HG03280 (cell line): ENCODE data around the gene GAGE13.
"Not testable (repeated sequence)": the region's sequence is repeated elsewhere in the genome, so short reads cannot be mapped to it uniquely, and the experiment has no call there.

Experiments
- ATAC-seq: cut with Tn5 transposase; IDR thresholded peaks from one replicate; pipeline ENCODE4 v1.9.1; 2021; ENCODE audit warnings: mild to moderate bottlenecking, moderate library complexity; ENCODE audit not compliant: unreplicated experiment

The GAGE13 gene, protein sequence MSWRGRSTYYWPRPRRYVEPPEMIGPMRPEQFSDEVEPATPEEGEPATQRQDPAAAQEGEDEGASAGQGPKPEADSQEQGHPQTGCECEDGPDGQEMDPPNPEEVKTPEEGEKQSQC

DNA sequence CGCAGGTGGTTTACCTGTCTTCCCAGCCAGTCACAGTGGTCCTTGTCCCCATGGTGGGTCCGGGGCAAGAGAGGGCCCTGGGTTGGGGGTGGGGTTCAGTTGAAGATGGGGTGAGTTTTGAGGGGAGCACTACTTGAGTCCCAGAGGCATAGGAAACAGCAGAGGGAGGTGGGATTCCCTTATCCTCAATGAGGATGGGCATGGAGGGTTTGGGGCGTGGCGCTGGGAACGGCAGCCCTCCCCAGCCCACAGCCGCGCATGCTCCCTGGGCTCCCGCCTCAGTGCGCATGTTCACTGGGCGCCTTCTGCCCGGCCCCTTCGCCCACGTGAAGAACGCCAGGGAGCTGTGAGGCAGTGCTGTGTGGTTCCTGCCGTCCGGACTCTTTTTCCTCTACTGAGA, at the start of gene GAGE13:
TSS of gene GAGE13 (plus strand) at position 301 of the 400 bp plus-strand sequence. CDS start 1,156 bp downstream, outside the sequence.
- not testable (repeated sequence) for ATAC-seq

DNA sequence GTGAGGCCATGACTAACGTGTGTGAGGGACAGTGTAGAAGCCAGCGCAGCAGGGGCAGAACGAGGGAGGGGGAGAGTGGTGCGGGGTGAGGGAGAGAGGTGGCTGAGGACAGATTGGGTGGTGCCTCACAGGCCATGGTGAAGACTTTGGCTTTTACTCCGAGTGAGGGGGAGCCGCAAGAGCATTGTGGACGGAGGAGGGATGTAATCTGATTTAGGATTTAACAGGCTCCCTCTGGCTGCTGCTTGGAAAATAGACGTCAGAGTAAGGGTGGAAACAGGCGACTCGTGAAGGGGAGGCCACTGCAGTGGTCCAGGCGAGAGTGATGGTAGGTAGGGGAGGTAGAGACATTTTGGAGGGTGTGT, 48.8 kb upstream of the GAGE13 start:
- ATAC-seq, result no peak

DNA sequence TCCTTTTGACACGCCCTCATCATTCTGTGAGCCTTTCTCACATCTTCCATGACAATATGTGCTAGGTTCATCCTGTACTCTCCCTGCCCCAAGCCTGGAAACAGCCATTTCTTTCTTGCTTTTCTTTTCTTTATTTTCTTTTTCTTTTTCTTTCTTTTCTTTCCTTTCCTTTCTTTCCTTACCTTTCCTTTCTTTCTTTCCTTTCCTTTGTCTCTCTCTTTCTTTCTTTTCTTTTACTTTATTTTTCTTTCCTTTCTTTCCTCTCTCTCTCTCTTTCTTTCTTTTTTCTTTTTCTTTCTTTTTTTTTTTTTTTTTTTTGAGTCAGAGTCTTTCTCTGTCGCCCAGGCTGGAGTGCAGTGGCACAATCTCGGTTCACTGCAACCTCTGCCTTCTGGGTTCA, 47.2 kb upstream of the GAGE13 start:
- ATAC-seq, result no peak

DNA sequence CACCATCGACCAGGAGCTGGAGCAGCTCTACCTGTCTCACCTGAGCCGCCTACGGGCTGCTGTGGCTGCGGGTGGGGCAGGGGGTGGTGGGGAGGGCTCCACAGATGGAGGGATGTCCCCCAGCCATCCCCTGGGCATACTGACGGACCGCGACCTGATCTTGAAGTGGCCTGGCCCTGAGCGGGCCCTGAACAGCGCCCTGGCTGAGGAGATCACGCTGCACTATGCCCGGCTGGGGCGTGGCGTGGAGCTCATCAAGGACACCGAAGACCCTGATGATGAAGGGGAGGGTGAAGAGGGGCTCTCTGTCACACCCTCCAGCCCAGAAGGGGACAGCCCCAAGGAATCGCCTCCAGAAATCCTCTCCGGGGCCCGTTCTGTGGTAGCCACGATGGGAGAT, 45.2 kb upstream of the GAGE13 start:
- ATAC-seq, result no peak

DNA sequence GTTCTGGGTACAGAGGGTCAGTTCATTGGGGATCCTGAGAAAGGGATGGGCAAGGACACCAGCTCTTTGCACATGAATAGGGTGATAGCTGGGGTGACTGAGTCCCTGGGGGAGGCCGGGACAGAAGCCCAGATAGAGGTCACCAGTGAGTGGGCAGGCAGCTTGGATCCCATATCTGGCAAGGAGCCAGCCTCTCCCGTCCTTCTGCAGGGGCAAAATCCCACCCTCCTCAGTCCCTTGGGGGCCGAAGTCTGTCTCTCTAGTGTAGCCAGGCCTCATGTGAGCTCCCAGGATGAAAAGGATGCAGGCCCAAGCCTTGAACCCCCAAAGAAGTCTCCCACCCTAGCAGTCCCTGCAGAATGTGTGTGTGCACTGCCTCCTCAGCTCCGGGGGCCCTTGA, 44.8 kb upstream of the GAGE13 start:
- ATAC-seq, result no peak

DNA sequence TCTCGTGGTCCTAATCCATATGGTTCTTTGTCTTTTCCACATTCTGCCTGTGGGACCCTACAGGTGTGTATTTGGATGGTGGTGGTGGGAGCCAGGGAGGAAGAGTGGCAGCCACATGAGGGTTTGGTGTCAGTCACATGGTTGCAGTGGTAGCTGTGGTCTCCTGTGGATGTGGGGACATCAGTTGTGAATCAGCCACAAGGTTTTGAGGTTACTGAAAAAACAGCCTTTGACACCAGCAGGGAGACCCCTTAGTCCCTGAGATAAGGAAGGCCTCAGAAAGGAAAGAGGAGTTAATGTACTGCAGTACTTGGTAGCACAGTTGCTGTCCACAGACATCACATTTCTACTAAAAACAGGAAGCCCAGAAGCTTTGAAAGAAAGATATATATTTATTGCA, 43.7 kb upstream of the GAGE13 start:
- ATAC-seq, result no peak

DNA sequence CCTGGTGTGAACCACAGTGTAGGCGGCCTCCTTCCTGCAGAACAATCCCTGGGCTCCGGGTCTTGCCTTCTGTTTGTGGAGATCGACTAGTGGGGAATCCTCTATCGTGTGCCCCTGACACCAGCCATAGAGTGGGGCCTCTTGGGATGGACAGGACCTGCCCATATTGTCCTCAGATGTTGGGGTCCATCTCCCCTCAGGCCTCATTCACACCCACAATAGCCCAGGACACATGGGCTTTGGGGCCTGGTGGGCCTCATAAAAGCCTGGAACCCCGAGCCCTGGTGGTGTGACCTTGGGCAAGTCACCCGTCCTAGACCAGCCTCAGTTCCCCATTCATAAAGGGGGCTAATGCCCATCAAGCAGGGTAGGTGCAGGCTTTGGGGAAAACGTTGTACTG, 41.2 kb upstream of the GAGE13 start:
- no peak for ATAC-seq

DNA sequence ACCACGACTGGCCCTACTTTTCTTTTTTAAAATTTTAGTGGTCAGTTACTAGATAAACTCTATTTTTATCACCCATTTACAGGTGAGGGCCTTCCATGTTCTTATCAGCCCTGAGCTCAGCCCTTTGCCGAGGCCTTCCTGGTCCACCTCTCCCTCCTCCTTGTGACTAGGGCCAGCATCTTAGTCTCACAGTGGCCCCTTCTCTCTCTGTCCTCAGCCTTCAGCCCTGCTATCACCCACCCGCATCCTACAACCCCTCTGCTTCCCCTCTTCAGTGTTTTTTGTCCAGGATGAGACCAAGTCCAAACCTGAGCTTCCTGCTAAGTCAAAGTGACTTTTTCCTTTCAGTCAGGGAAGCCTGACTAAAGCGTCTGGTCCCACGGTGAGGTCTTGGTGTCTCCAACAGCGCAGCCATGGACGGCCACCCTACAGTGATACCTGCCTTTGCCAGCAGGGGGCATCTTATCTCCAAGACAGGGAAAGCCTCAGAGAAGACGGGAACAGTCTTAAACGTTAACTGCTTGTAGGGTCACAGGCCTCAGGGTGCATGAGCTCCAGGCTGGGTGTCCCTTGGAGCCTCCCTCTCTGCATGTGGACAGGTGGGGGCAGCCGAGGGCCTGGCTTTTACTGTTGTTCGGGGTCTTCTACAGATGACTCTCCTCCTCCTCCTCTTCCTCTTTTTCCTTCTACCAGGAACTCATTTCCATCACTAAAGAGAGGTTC, 39.6 kb upstream of the GAGE13 start:
- no peak for ATAC-seq

DNA sequence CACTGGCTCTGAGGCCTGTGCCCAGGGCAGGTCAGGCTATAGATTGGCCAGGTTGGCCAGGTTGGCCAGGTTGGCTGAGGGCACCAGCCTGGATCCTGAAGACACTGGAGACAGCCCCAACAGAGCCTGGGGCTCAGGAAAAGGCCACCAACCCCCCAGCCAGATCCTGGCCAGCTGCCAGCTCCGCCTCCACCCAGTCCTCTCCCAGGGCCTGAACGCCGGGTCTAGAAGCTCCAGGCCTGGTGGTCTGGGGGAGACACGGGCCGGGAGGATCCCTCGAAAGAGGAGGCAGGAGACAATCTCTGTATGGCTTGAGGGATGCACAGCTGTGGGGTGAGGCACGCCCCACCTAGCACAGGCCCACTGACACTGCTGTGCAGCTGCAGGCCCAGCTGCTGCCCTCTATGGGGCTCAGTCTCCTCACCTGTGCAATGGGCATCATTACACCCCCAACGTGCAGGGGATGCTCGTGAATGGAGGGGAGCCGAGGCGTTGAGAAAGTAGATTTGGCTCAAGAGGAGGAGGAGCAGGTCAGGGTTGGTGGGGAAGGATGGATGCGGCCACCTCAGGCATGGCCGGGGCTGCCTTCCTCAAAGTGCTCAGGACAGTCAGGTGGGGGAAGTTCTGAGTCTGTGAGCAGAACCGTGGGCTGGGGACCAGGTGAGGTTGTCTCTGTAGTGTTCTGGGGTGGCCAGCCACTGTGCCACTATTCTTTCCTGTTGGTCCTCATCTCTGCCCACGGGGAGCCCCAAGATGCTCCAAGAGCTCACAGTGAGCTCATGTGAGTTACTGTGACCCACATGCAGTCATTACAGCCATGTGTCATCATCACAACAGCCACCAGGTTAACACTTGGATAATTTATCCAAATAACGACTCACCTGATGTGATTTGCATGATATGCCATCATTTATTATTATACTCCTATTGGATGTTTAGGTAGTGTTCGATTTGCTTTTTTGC, 38.7 kb upstream of the GAGE13 start:
- no peak for ATAC-seq

DNA sequence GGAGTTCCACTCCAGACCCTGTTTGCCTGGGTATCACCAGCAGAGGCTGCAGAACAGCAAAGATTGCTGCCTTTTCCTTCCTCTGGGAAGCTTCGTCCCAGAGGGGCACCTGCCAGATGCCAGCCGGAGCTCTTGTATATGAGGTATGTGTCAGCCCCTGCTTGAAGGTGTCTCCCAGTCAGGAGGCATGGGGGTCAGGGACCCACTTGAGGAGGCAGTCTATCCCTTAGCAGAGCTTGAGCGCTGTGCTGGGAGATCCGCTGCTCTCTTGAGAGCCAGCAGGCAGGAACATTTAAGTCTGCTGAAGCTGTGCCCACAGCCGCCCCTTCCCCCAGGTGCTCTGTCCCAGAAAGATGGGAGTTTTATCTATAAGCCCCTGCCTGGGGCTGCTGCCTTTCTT, 32.1 kb upstream of the GAGE13 start:
- ATAC-seq, result not testable (repeated sequence)

DNA sequence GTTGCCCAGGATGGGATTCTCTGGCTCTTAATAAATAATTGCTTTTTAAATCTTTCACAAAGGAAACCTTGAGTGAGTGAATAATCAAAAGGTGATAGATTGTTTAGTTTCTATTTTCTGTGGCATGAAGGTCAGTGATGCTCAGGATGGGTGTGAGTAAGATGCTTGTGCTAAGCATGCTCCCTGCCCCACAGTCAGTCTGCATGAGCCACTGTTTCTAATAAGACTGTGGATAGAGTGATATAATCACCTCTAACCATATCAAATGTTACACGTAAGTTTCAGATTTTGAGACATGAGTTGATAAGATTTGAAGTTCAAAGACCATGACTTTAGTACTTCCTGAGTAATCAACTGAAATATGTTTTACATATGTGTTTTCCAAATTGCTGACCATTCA, 30.7 kb upstream of the GAGE13 start:
- no peak for ATAC-seq

DNA sequence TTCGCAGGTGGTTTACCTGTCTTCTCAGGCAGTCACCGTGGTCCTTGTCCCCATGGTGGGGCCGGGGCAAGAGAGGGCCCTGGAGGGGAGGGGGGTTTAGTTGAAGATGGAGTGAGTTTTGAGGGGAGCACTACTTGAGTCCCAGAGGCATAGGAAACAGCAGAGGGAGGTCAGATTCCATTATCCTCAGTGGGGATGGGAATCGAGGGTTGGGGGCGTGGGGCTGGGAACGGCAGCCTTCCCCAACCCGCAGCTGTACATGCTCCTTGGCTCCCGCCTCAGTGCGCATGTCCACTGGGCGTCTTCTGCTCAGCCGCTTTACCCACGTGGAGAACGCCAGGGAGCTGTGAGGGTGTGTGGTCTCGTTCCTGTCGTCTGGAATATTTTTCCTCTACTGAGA, 28.0 kb upstream of the GAGE13 start, which contains the start of gene GAGE10:
TSS of gene GAGE10 (plus strand) at position 301 of the 400 bp plus-strand sequence. CDS start 1,214 bp downstream, outside the sequence.
- ATAC-seq, result no peak

DNA sequence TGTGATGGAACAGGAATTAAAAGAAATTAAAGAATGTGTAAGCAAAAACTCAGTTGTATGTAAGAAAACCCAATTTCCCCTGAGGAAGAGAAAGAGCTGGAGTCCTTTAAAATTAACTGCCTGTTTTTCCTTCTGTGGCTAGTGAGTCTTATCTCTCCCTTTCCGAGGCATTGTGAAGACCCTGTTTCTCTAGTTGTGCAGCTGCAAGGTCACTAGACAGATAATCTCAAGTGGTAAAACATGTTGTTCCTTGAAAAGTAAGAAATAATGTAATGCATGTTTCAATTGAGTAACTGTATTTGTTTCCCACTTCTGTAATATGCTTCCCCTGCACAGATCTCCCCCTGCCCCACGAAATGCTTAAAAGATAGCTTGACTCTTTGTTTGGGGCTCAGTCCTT, 23.6 kb upstream of the GAGE13 start:
- not testable (repeated sequence) for ATAC-seq

DNA sequence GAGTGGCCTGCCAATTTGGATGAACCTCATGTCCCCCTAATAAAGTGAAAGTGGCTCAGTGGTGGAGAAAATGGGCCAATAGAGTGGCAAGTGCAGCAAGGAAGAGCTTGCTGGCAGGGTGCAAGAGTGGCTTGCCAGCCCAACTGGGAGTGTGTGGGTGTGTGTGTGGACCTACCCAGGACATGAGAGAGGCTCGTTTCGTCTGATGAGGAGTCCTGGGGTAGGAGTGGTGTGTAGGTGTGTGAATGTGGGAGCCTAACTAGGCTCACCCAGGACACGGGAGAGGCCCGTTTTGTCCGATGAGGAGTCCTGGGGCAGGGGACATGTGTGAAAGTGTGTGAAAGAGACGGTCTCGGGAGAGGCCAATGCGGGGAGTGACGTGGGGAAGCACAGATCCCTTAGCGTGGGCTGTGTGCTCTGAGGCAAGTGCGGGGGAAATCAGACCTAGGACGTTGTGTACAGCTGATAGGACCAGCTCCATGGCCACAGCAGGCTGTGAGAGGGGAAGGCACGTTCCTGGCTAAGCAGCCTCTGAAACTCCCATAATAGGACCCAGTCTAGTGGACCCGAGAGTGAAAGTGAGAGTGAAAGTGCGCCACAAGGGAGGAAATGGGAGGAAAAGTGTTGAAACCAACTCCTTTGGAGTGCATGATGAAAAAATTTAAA, 22.6 kb upstream of the GAGE13 start:
- no peak for ATAC-seq

DNA sequence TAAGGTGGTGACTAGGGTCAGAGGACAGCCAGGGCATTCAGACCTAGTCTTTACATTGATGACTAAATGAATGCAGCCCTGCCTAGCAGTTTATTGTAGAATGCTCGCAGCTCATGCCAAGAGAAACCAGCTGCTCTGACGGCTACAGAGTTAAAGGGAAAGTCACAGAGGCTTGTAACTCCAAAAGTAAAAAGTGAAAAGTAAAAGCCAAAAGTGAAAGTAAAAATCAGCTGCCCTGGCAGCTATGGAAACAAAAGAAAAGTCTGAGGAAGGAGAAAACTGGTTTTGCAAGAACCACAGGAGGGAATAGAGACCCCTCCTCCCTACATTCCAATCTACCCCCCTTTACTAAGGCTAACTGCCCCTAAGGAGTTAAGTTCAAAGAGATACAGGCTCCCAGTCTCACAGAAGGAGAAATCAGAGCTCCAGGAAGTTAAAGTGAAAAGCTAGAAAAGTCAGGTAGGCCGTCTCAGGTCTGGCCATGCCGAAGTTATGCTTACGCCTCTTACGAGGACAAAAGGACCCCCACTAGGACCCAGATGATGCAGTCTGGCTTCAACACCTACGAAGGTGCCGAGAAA, 21.9 kb upstream of the GAGE13 start:
- no peak for ATAC-seq

DNA sequence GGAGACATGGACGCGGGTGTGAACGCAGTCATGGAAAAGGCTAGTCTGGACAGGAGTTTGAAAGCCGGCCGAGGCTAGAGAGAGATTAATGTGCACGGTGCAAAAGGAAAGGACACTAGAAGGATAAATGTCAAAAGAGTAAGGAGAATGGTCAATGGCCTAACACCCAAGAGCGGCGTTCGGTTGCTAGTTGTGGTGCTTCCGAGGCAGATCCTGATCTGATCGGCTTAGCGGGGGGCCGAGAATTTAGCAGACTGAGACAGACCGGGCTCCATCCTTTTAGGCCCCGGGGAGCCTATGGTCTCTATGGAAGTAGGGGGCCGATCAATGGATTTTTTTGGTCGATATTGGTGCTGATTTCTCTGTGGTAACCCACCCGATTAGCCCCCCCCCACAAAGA, 21.0 kb upstream of the GAGE13 start:
- ATAC-seq, result no peak

DNA sequence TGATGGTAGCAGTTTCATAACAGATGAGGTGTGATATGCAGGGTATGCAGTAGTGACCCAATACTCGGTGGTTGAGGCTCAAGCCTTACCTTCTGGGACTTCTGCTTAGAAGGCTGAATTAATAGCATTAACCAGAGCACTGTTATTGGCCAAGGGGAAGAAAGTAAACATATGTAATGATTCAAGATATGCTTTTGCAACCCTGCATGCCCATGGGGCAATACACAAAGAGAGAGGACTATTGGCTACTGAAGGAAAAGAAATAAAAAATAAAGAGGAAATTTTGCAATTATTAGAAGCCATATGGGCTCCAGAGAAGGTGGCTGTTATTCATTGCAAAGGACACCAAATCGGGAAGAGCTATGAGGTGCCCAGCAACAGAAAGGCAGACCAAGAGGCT, 19.2 kb upstream of the GAGE13 start:
- ATAC-seq, result no peak

DNA sequence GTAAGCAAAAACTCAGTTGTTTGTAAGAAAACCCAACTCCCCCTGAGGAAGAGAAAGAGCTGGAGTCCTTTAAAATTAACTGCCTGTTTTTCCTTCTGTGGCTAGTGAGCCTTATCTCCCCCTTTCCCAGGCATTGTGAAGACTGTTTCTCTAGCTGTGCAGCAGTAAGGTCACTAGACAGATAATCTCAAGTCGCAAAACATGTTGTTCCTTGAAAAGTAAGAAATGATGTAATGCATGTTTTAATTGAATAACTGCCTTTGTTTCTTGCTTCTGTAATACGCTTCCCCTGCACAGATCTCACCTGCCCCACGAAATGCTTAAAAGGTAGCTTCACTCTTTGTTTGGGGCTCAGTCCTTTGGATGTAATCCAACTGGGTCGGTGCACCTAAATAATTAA, 15.3 kb upstream of the GAGE13 start:
- ATAC-seq, result no peak

DNA sequence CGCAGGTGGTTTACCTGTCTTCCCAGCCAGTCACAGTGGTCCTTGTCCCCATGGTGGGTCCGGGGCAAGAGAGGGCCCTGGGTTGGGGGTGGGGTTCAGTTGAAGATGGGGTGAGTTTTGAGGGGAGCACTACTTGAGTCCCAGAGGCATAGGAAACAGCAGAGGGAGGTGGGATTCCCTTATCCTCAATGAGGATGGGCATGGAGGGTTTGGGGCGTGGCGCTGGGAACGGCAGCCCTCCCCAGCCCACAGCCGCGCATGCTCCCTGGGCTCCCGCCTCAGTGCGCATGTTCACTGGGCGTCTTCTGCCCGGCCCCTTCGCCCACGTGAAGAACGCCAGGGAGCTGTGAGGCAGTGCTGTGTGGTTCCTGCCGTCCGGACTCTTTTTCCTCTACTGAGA, 9.6 kb upstream of the GAGE13 start, which contains the start of gene GAGE12J:
TSS of gene GAGE12J (plus strand) at position 301 of the 400 bp plus-strand sequence. CDS start 1,157 bp downstream, outside the sequence.
- not testable (repeated sequence) for ATAC-seq

DNA sequence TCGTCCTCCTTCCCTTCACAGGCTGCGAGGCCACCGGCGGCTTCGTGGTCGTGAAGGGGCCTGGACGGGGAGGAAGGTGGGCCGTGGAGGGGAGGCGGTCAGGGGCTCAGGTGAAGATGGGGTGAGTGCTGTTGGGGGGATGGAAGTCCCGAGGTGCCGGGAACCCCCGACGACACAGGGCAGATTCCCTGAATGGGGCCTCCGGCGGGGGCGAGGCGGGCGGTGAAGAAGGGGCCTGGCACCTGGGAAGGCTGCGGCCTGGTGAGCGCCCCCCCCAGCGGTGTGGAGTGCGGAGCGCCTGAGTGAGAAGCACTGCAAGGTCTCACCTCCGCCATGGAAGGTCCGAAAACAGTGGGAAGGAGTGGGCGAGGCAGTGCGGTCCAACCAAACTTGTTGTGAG, 9.1 kb upstream of the GAGE13 start:
- not testable (repeated sequence) for ATAC-seq

DNA sequence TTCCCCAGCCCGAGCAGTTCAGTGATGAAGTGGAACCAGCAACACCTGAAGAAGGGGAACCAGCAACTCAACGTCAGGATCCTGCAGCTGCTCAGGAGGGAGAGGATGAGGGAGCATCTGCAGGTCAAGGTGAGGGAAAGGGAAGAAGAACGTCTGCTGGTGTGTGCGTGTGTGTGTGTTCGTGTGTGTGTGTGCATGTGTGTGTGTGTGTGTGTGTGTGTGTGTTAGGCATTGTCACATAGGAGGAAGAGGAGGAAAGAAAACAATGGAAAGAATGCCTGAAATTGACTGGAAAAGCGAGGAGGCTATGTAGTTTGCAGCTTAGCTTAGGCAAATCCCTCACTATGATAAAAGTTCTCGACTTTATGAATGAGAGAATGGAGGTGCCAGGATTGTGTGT, 7.6 kb upstream of the GAGE13 start:
- ATAC-seq, result not testable (repeated sequence)
